ENCODE measurements around the gene CITED4. TPM values are rescaled to one million over a fixed set of nuclear protein-coding genes. Genes with fewer than 3 reads are reported as not detected.

Gene CITED4
- polyA plus RNA-seq, 1 of the 3 experiments (the other 2 are of a cell fraction): 10.1 TPM

GRCh38 chr1:40909281-40909680 lies 47.1 kb upstream of the CITED4 start:
- POLR2A ChIA-PET: no interaction called here
- H3K4me1 ChIP-seq (ENCODE audit: control insufficient read depth in 1 of 2, insufficient read depth in 2 of 2, low read depth in 1 of 2, low read length in 1 of 2): no peaks in the 10 kb centered on the region
- WGBS (ENCODE audit: low lambda C conversion rate): 94% methylated on average over 9 of the region's 9 CpGs

DNA sequence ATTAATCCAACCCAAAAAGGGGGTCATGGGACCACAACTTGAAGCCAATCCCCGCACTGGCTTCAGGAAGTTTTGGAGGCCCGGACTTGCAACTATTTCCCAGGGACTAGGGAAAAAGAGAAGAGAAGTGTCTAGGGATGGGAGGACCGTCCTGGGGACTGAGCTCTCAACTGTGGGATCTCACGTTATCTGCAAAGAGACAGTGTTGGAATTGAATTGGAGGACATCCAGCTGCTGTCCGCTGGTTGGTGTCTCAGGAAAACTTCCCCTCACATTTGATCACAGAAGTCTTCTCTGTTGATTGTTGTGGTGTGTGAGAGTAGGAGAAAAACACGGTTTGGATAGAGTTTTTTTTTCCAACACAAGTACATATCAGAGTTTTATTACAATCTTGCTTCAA lies 46.2 kb upstream of the CITED4 start:
- H3K4me3 ChIP-seq (ENCODE audit: low read depth in 2 of 2, low read length in 1 of 2): no peak overlapping the region
- H3K9me2 ChIP-seq: no peaks in the 10 kb centered on the region
- H3K4me1 ChIP-seq (ENCODE audit: control insufficient read depth in 1 of 2, insufficient read depth in 2 of 2, low read depth in 1 of 2, low read length in 1 of 2): no peaks in the 10 kb centered on the region
- TF ChIP-seq FOXJ3 (CRISPR knock-in tag; IDR thresholded peaks at IDR 0.05) (no peak), RCOR1 (IDR thresholded peaks at IDR 0.05; ENCODE audit: low read length) (no peak)
- no peaks in the 10 kb centered on the region for H3K27me3 ChIP-seq (ENCODE audit: insufficient read depth)
- CTCF ChIA-PET: no interaction called here
- H3K79me2 ChIP-seq (ENCODE audit: insufficient read depth): no peaks in the 10 kb centered on the region
- H2AFZ ChIP-seq (ENCODE audit: low read depth): no peak overlapping the region
- WGBS (ENCODE audit: low lambda C conversion rate): 86% methylated on average over 6 of the region's 6 CpGs
- no peaks in the 10 kb centered on the region for H3F3A ChIP-seq (replicated peaks; ENCODE audit: insufficient read depth)
- no peaks in the 10 kb centered on the region for H3K9me3 ChIP-seq
- H3K9ac ChIP-seq: no peak overlapping the region
- DNase-seq: no peak
- H3K4me2 ChIP-seq: no peak overlapping the region
- H3K36me3 ChIP-seq (replicated peaks in 1 of 2; ENCODE audit: control insufficient read depth in 1 of 2, insufficient read depth in 2 of 2, low read length in 1 of 2): no peaks in the 10 kb centered on the region
- no peak overlapping the region for H3K27ac ChIP-seq (ENCODE audit: low read depth in 2 of 2, low read length in 1 of 2)
- POLR2A ChIA-PET: no interaction called here
- no peaks in the 10 kb centered on the region for H4K20me1 ChIP-seq (ENCODE audit: insufficient read depth)

More at GRCh38 chr1:40909281-40909680, 47.1 kb upstream of the CITED4 start:
- no peak for TF ChIP-seq JUND (IDR thresholded peaks at IDR 0.05)
- TF ChIP-seq FOXM1 (IDR thresholded peaks at IDR 0.05; ENCODE audit: low read depth): no peak
- no peak for TF ChIP-seq RFX5 (IDR thresholded peaks at IDR 0.05; ENCODE audit: low read length)
- no peak for TF ChIP-seq MXI1 (IDR thresholded peaks at IDR 0.05; ENCODE audit: low read depth, low read length)
- TF ChIP-seq USF2 (IDR thresholded peaks at IDR 0.05; ENCODE audit: borderline replicate concordance, low read depth, low read length): no peak
- Histone ChIP-seq H3K79me2 (ENCODE audit: insufficient read depth) (no peaks in the 10 kb centered on the region), H3K27ac (ENCODE audit: low read depth in 2 of 2, low read length in 1 of 2) (no peak overlapping the region), H3K4me2 (no peak overlapping the region), H3K9me3 (no peaks in the 10 kb centered on the region), H3K27me3 (ENCODE audit: insufficient read depth) (no peaks in the 10 kb centered on the region), H3K9me2 (no peaks in the 10 kb centered on the region), H3K36me3 (replicated peaks in 1 of 2; ENCODE audit: control insufficient read depth in 1 of 2, insufficient read depth in 2 of 2, low read length in 1 of 2) (no peaks in the 10 kb centered on the region), H3K9ac (no peak overlapping the region), H3K4me3 (ENCODE audit: low read depth in 2 of 2, low read length in 1 of 2) (no peak overlapping the region), H3F3A (replicated peaks; ENCODE audit: insufficient read depth) (no peaks in the 10 kb centered on the region), H4K20me1 (ENCODE audit: insufficient read depth) (no peaks in the 10 kb centered on the region), H2AFZ (ENCODE audit: low read depth) (no peak overlapping the region)
- no peak for DNase-seq
- CTCF ChIA-PET: no interaction called here

DNA sequence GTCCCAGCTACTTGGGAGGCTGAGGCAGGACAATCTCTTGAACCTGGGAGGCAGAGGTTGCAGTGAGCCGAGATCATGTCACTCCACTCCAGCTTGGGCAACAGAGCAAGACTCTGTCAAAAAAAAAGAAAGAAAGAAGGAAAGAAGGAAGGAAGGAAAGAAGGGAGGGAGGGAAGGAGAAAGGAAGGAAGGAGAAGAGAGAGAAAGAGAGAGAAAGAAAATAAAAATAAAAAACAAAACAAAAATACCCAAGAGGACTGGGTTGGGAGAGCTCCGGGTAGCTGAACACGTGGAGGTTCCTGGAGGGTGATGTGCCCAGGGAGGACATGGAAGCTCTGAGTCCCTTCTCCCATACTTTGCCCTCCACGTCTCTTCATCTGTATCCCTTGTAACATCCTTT lies 45.7 kb upstream of the CITED4 start:
- Histone ChIP-seq H3K4me1 (ENCODE audit: control insufficient read depth in 1 of 2, insufficient read depth in 2 of 2, low read depth in 1 of 2, low read length in 1 of 2) (no peaks in the 10 kb centered on the region), H3K27ac (ENCODE audit: low read depth in 2 of 2, low read length in 1 of 2) (no peak overlapping the region), H3K4me2 (no peak overlapping the region), H3K9me2 (no peaks in the 10 kb centered on the region), H4K20me1 (ENCODE audit: insufficient read depth) (no peaks in the 10 kb centered on the region), H3K36me3 (replicated peaks in 1 of 2; ENCODE audit: control insufficient read depth in 1 of 2, insufficient read depth in 2 of 2, low read length in 1 of 2) (no peaks in the 10 kb centered on the region), H3K79me2 (ENCODE audit: insufficient read depth) (no peaks in the 10 kb centered on the region), H3F3A (replicated peaks; ENCODE audit: insufficient read depth) (no peaks in the 10 kb centered on the region), H3K27me3 (ENCODE audit: insufficient read depth) (no peaks in the 10 kb centered on the region), H2AFZ (ENCODE audit: low read depth) (no peak overlapping the region), H3K9ac (no peak overlapping the region), H3K4me3 (ENCODE audit: low read depth in 2 of 2, low read length in 1 of 2) (no peak overlapping the region), H3K9me3 (no peaks in the 10 kb centered on the region)
- CTCF ChIA-PET: no interaction called here
- TF ChIP-seq CHD2 (IDR thresholded peaks at IDR 0.05; ENCODE audit: low read length, partially characterized antibody): no peak
- TF ChIP-seq GABPA (IDR thresholded peaks at IDR 0.05; ENCODE audit: low read depth): no peak
- no peak for TF ChIP-seq RCOR1 (IDR thresholded peaks at IDR 0.05; ENCODE audit: low read length)
- TF ChIP-seq, protein P1, sequence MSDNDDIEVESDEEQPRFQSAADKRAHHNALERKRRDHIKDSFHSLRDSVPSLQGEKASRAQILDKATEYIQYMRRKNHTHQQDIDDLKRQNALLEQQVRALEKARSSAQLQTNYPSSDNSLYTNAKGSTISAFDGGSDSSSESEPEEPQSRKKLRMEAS (IDR thresholded peaks at IDR 0.05; ENCODE audit: low read depth): no peak
- TF ChIP-seq NRF1 (IDR thresholded peaks at IDR 0.05; ENCODE audit: low read depth, low read length): no peak
- no peak for TF ChIP-seq YY1 (IDR thresholded peaks at IDR 0.05; ENCODE audit: low read depth)
- TF ChIP-seq ELF1 (IDR thresholded peaks at IDR 0.05): no peak
- 82% methylated on average over 4 of the region's 4 CpGs for WGBS (ENCODE audit: low lambda C conversion rate)
- DNase-seq: no peak
- POLR2A ChIA-PET: no interaction called here
